ENCODE measurements around the gene GNAO1. TPM values are rescaled to one million over a fixed set of nuclear protein-coding genes. Genes with fewer than 3 reads are reported as not detected.

The GNAO1 gene
- total and polyA plus RNA-seq, 9 of the 15 experiments (the other 6 are each of a cell fraction or from before 2014, with no cell fraction given) = 0.07 to 0.42 (median 0.08) TPM; not detected in 5

GRCh38 chr16:56286809-56287208, 95.5 kb downstream of the GNAO1 start (continued):
- TF ChIP-seq PRMT5 (CRISPR knock-in tag; IDR thresholded peaks at IDR 0.05) (no peak), RAD21 (CRISPR knock-in tag; conservative IDR thresholded peaks at IDR 0.05 in 1 of 2, IDR thresholded peaks at IDR 0.05 in 1 of 2) (no peak), JUND (IDR thresholded peaks at IDR 0.05; ENCODE audit: borderline replicate concordance, low read depth, low read length) (peak; percentile 62; the same call in 1 of the 2 replicates), JUND (tag; IDR thresholded peaks at IDR 0.05; ENCODE audit: borderline replicate concordance, low read depth, low read length) (no peak), FOXJ2 (tag; IDR thresholded peaks at IDR 0.05) (no peak), MCM5 (IDR thresholded peaks at IDR 0.05; ENCODE audit: low read depth) (no peak), SREBF1 (IDR thresholded peaks at IDR 0.05; ENCODE audit: borderline replicate concordance, low read depth, low read length) (no peak), CBFA2T3 (IDR thresholded peaks at IDR 0.05) (peak; percentile 31), BRF1 (IDR thresholded peaks at IDR 0.05; ENCODE audit: borderline replicate concordance, extremely low read depth, insufficient read length) (no peak), CREBBP (IDR thresholded peaks at IDR 0.05; ENCODE audit: low read depth, low read length) (no peak), ARID3B (CRISPR knock-in tag; IDR thresholded peaks at IDR 0.05; ENCODE audit: borderline replicate concordance) (no peak), HNRNPK (IDR thresholded peaks at IDR 0.05; ENCODE audit: low read depth, low read length, poor library complexity, severe bottlenecking) (no peak), E2F1 (CRISPR knock-in tag; IDR thresholded peaks at IDR 0.05) (no peak), ELK1 (CRISPR knock-in tag; IDR thresholded peaks at IDR 0.05) (no peak)
- TF ChIP-seq, protein P1, sequence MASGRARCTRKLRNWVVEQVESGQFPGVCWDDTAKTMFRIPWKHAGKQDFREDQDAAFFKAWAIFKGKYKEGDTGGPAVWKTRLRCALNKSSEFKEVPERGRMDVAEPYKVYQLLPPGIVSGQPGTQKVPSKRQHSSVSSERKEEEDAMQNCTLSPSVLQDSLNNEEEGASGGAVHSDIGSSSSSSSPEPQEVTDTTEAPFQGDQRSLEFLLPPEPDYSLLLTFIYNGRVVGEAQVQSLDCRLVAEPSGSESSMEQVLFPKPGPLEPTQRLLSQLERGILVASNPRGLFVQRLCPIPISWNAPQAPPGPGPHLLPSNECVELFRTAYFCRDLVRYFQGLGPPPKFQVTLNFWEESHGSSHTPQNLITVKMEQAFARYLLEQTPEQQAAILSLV (tag; IDR thresholded peaks at IDR 0.05) = no peak
